RWPE2 (cell line): ENCODE measurements around the gene NANOS3.
A peak's percentile ranks its signal among the peaks of the same experiment; 100 is the strongest.

Source experiments
- ATAC-seq: fragments of 200-7000 bp; cut with Tn5 transposase; 3 replicates; pipeline ENCODE4 v1.9.1; 2021; ENCODE audit warnings: low read depth
- DNase-seq: peaks from one replicate; pipeline ENCODE4 v3.0.0-alpha.2; 2020; ENCODE audit warnings: low spot score
- H3K27ac ChIP-seq: fragments of 450-650 bp; 2 replicates; pipeline ENCODE4 v1.5.1; 2017; ENCODE audit warnings: mild to moderate bottlenecking; ENCODE audit not compliant: poor library complexity, severe bottlenecking
- H3K27me3 ChIP-seq: fragments of 250-450 bp; sonication (Bioruptor Pico); 2 replicates; pipeline ENCODE4 v1.5.1; 2021; ENCODE audit warnings: mild to moderate bottlenecking, moderate library complexity; ENCODE audit not compliant: insufficient read depth, poor library complexity, severe bottlenecking
- H3K36me3 ChIP-seq: fragments of 250-450 bp; sonication (Bioruptor Pico); 2 replicates; pipeline ENCODE4 v1.5.1; 2020; ENCODE audit warnings: low read depth, mild to moderate bottlenecking, moderate library complexity
- H3K4me1 ChIP-seq: fragments of 250-450 bp; sonication (Bioruptor Pico); 2 replicates; pipeline ENCODE4 v1.5.1; 2021; ENCODE audit warnings: mild to moderate bottlenecking, moderate library complexity; ENCODE audit not compliant: insufficient read depth, poor library complexity, severe bottlenecking
- H3K4me3 ChIP-seq: fragments of 250-450 bp; sonication (Bioruptor Pico); 2 replicates; pipeline ENCODE4 v1.5.1; 2021; ENCODE audit warnings: mild to moderate bottlenecking, moderate library complexity; ENCODE audit not compliant: severe bottlenecking
- H3K9me3 ChIP-seq: fragments of 250-450 bp; sonication (Bioruptor Pico); 2 replicates; pipeline ENCODE4 v1.5.1; 2021; ENCODE audit warnings: mild to moderate bottlenecking, moderate library complexity; ENCODE audit not compliant: severe bottlenecking
- CTCF ChIP-seq: fragments of 450-650 bp; IDR thresholded peaks from one replicate; pipeline ENCODE4 v1.5.1; 2017; ENCODE audit warnings: mild to moderate bottlenecking, moderate library complexity; ENCODE audit not compliant: poor library complexity, severe bottlenecking

NANOS3 gene

DNA sequence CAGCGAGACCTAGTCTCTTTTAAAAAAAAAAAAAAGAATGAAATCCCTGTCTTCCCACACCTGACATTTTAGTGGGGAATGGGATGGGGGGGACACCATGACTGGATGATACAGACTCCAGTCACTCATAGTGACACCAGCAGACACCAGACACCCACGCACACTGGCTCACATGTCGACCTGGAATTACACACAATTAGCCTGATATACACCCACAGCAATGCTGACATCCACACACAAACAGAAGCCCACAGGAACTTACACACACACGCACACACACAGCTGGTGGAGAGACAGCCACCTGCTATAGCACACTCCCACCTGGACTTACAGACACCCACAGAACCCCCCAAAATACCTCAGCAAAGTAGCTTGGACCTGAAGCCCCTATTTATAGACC, 8.3 kb upstream of the NANOS3 start:
- no peak for TF ChIP-seq CTCF
- DNase-seq (no peak), ATAC-seq (no peak)
- Histone ChIP-seq H3K36me3 (no peaks in the 10 kb centered on the region), H3K27me3 (peaks cover 4% of the 10 kb centered on the region), H3K4me3 (no peak overlapping the region), H3K9me3 (no peaks in the 10 kb centered on the region), H3K27ac (no peak overlapping the region), H3K4me1 (no peaks in the 10 kb centered on the region)

DNA sequence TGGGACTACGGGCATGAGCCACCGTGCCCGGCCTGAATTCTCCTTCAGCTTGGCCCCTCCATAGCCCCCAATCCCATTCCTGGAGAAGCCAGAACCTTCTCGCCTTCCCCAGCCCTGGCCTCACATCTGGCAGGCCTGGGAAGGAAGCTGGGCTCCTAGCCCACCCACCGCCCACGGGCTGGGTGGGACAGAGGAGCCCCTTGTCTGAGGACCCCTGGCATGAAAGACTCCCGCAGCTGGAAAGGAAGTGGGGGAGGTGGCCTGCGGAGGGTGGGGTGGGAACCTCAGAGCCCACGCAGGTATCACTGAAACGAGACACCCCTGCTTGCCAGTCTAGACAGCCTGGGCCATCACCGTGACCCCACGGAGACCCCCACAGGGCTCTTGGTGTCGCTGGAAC, 7.7 kb upstream of the NANOS3 start:
- Histone ChIP-seq H3K36me3 (no peaks in the 10 kb centered on the region), H3K4me1 (no peaks in the 10 kb centered on the region), H3K27ac (no peak overlapping the region), H3K27me3 (peaks cover 4% of the 10 kb centered on the region), H3K4me3 (no peak overlapping the region), H3K9me3 (no peaks in the 10 kb centered on the region)
- DNase-seq (no peak), ATAC-seq (no peak)
- TF ChIP-seq CTCF, result no peak

GRCh38 chr19:13870873-13871272, 6.1 kb upstream of the NANOS3 start:
- ATAC-seq, result no peak
- TF ChIP-seq CTCF, result no peak
- no peak for DNase-seq
- Histone ChIP-seq H3K9me3 (no peaks in the 10 kb centered on the region), H3K27ac (no peak overlapping the region), H3K4me3 (no peak overlapping the region), H3K36me3 (no peaks in the 10 kb centered on the region), H3K27me3 (peaks cover 4% of the 10 kb centered on the region), H3K4me1 (no peaks in the 10 kb centered on the region)

DNA sequence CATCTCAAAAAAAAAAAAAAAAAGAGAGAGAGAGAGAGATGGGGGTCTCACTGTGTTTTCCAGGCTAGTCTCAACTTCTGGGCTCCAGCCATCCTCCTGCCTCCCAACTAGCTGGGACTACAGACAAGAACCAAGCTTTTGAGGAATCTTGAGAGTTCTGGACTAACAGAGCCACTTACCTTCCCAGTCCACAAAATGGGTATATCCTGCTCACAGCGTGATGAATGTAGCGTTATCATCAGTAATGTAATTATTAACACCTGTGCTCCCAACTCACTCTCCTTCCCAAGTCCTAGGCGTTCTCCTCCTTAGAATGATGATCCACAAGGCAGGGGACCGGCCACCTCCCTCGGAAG, 4.6 kb upstream of the NANOS3 start:
- no peak for TF ChIP-seq CTCF
- ATAC-seq, result no peak
- no peak for DNase-seq
- Histone ChIP-seq H3K4me1 (no peaks in the 10 kb centered on the region), H3K9me3 (no peaks in the 10 kb centered on the region), H3K27me3 (no peaks in the 10 kb centered on the region), H3K27ac (no peak overlapping the region), H3K36me3 (no peaks in the 10 kb centered on the region), H3K4me3 (no peak overlapping the region)

DNA sequence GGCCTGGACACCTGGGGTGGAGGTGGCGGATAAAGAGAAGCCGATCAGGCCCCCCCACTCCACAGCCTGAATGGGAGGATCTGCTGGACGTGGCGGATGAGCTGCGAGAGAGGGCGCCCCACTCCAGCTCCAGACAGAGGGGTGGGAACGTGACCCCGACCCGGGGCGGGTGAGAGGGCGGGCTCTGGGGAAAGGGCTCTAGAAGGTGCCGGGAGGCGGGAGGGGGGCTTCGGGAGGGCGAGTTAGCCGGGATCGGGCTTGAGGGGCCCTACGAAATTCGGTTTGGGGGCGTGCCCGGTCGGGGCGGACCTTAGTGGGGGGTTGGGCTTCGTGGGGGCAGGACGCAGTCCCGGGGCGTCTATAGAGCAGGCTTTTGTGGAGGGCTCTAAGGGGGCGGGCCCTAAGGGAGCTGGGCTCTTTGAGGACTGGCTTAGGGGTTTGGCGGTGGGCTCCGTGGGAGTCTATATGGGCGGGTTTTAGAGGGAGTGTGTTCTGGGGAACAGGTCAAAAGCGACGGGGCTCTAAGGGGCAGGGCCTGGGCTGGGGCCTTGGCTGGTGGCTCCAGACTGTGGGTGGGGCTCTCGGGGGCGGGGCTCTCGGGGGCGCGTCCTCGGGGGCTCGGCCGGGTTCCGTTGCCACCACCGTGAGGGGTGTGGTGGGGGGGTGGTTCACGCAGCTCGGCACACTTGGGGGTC, 4.1 kb upstream of the NANOS3 start:
- Histone ChIP-seq H3K4me1 (no peaks in the 10 kb centered on the region), H3K4me3 (no peak overlapping the region), H3K27ac (no peak overlapping the region), H3K36me3 (no peaks in the 10 kb centered on the region), H3K9me3 (no peaks in the 10 kb centered on the region), H3K27me3 (no peaks in the 10 kb centered on the region)
- ATAC-seq (peak; percentile 30; the same call in 1 of the 3 replicates), DNase-seq (no peak)
- no peak for TF ChIP-seq CTCF
